Measurements from ENCODE around the gene TICRR.

- TF ChIP-seq, protein P1, sequence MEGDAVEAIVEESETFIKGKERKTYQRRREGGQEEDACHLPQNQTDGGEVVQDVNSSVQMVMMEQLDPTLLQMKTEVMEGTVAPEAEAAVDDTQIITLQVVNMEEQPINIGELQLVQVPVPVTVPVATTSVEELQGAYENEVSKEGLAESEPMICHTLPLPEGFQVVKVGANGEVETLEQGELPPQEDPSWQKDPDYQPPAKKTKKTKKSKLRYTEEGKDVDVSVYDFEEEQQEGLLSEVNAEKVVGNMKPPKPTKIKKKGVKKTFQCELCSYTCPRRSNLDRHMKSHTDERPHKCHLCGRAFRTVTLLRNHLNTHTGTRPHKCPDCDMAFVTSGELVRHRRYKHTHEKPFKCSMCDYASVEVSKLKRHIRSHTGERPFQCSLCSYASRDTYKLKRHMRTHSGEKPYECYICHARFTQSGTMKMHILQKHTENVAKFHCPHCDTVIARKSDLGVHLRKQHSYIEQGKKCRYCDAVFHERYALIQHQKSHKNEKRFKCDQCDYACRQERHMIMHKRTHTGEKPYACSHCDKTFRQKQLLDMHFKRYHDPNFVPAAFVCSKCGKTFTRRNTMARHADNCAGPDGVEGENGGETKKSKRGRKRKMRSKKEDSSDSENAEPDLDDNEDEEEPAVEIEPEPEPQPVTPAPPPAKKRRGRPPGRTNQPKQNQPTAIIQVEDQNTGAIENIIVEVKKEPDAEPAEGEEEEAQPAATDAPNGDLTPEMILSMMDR (IDR thresholded peaks at IDR 0.05) = no peak
- TF ChIP-seq POLR2AphosphoS5 (IDR thresholded peaks at IDR 0.05; ENCODE audit: insufficient read depth in 1 of 2, low read depth in 1 of 2) = no peak
Observed at GRCh38 chr15:89657686-89658200, 82.5 kb downstream of the TICRR start.

All from vagina (tissue), 2 donors.